Spleen (tissue), 11 donors: ENCODE data around the gene WNK2. TPM values are rescaled to one million over a fixed set of nuclear protein-coding genes. Genes with fewer than 3 reads are reported as not detected.

Experiments
- DNase-seq: peaks from one replicate; pipeline ENCODE4 v3.0.0-alpha.2; 2020
- H3K27ac ChIP-seq, 8 donors: fragments of 200-600 bp; sonication (generic) in 7 of 8; 1 replicate in 4 of 8; 2 replicates in 4 of 8; pipeline versions ENCODE4 v1.5.0 to v1.8.0; 2016 to 2021; ENCODE audit warnings: inconsistent platforms in 4 of 8, mild to moderate bottlenecking in 4 of 8, moderate library complexity in 1 of 8
- H3K27me3 ChIP-seq, 7 donors: fragments of 200-600 bp; sonication (generic) in 6 of 7; replicated peaks in 1 of 7; 1 replicate in 4 of 7; 2 replicates in 3 of 7; pipeline versions ENCODE4 v1.5.0 to v1.8.0; 2016 to 2021; ENCODE audit warnings: inconsistent platforms in 3 of 7, mild to moderate bottlenecking in 1 of 7
- H3K36me3 ChIP-seq, 6 donors: fragments of 200-600 bp; sonication (generic) in 5 of 6; 1 replicate in 4 of 6; 2 replicates in 2 of 6; pipeline versions ENCODE4 v1.5.0 to v1.8.0; 2016 to 2021; ENCODE audit warnings: inconsistent platforms in 2 of 6
- H3K4me1 ChIP-seq, 6 donors: fragments of 200-600 bp; sonication (generic) in 5 of 6; 1 replicate in 3 of 6; 2 replicates in 3 of 6; pipeline versions ENCODE4 v1.5.0 to v1.8.0; 2016 to 2021; ENCODE audit warnings: inconsistent platforms in 3 of 6
- H3K4me3 ChIP-seq, 8 donors: fragments of 200-600 bp; sonication (generic) in 7 of 8; 1 replicate in 4 of 8; 2 replicates in 4 of 8; pipeline versions ENCODE4 v1.5.0 to v1.8.0; 2016 to 2021; ENCODE audit warnings: inconsistent platforms in 4 of 8, mild to moderate bottlenecking in 4 of 8, moderate library complexity in 2 of 8
- H3K9me3 ChIP-seq, 8 donors: fragments of 200-600 bp; sonication (generic) in 7 of 8; 1 replicate in 4 of 8; 2 replicates in 4 of 8; pipeline versions ENCODE4 v1.5.0 to v1.8.0; 2016 to 2021; ENCODE audit warnings: inconsistent platforms in 4 of 8
- CTCF ChIP-seq, 11 experiments: fragments of 200-600 bp in 7 of 11; fragments of 450-650 bp in 4 of 11; sonication (generic) in 4 of 11; IDR thresholded peaks in 8 of 11; conservative IDR thresholded peaks in 3 of 11; 1 replicate in 7 of 11; 2 replicates in 4 of 11; pipeline versions ENCODE4 v1.4.0 to v1.8.0; 2016 to 2021; ENCODE audit warnings: antibody characterized with exemption in 11 of 11, inconsistent platforms in 4 of 11, mild to moderate bottlenecking in 1 of 11
- POLR2A ChIP-seq, 3 donors: fragments of 450-650 bp; IDR thresholded peaks; one replicate each; pipeline ENCODE4 v1.5.1; 2017; ENCODE audit warnings: antibody characterized with exemption in 3 of 3, mild to moderate bottlenecking in 1 of 3
- POLR2AphosphoS5 ChIP-seq, 3 donors: sonication (generic); formaldehyde crosslinking; IDR thresholded peaks; one replicate each; pipeline ENCODE4 v1.5.1; 2017; ENCODE audit warnings: antibody characterized with exemption in 3 of 3
- WGBS, 5 donors: extraction: QIAGEN DNeasy Blood & Tissue Kit in 3 of 5; methylation state at CpG; one replicate each; pipeline versions ENCODE4 v1.1.5 to v1.1.7; 2013 to 2018; 5-methylcytosine and 5-hydroxymethylcytosine counted together
- intact Hi-C: fragments of 100-400 bp; cut with DNase I; formaldehyde crosslinking; loops from one replicate; pipeline ENCODE4 v1.15.0; 2023; ENCODE audit warnings: low total_unique reads
- polyA plus RNA-seq, 3 donors: library from polyadenylated mRNA; stranded (reverse); fragments of 200-250 nt; gene quantifications; one replicate each; pipeline ENCODE4 v1.2.1, GENCODE V29; 2013
- total RNA-seq, 7 donors: library from RNA; depleted of rRNA in 3 of 7; stranded (reverse); fragments of >200 nt in 3 of 7; fragmentation: NEBNext Ultra II Directional in 4 of 7; extraction: Animal tissue kit (Norgen Biotek cat#: 25700) in 4 of 7; gene quantifications; one replicate each; pipeline versions ENCODE4 v1.1.0 to v1.2.1, GENCODE V29; 2016 to 2021
- donor health status: healthy with polysubstance abuse.
- donor health status: DM: no; HTN: no; CAD: no; lungs with moderate emphysema.
- donor health status: DM: no; HTN: no; CAD: no.
- donor health status: Bipolar disorder and iron deficiency.
- donor health status: healthy.
- donor health status: DM: no; HTN: no; CAD: no.
- donor health status: DM: yes; HTN: yes; CAD: no.

WNK2 gene
- total and polyA plus RNA-seq, 10 donors, result 1.8 to 20.0 (median 7.3) TPM

GRCh38 chr9:93245437-93245970, 61.6 kb downstream of the WNK2 start:
- Histone ChIP-seq H3K4me3 (no peak overlapping the region), H3K27me3 (no peaks in the 10 kb centered on the region), H3K27ac (no peak overlapping the region), H3K9me3 (no peaks in the 10 kb centered on the region), H3K4me1 (peaks cover 0 to 9% (median 0%) of the 10 kb centered on the region in 6 donors), H3K36me3 (peaks cover 0 to 4% (median 0%) of the 10 kb centered on the region in 6 donors)
- intact Hi-C loops, result no loop called here
- no peak for TF ChIP-seq POLR2AphosphoS5 (IDR thresholded peaks at IDR 0.05)
- TF ChIP-seq POLR2A (IDR thresholded peaks at IDR 0.05), result no peak
- TF ChIP-seq CTCF (IDR thresholded peaks at IDR 0.05 in 8 of 11, conservative IDR thresholded peaks at IDR 0.05 in 3 of 11), result no peak
- no peak for DNase-seq
- 81 to 94% (median 89%) methylated on average over 5 of the region's 5 CpGs for WGBS, 5 donors

GRCh38 chr9:93246111-93246510, 62.2 kb downstream of the WNK2 start:
- Histone ChIP-seq H3K27ac (no peak overlapping the region), H3K27me3 (no peaks in the 10 kb centered on the region), H3K9me3 (no peaks in the 10 kb centered on the region), H3K4me1 (peaks cover 0 to 9% (median 0%) of the 10 kb centered on the region in 6 donors), H3K36me3 (peaks cover 0 to 4% (median 0%) of the 10 kb centered on the region in 6 donors), H3K4me3 (no peak overlapping the region)
- TF ChIP-seq POLR2AphosphoS5 (IDR thresholded peaks at IDR 0.05) (no peak), POLR2A (IDR thresholded peaks at IDR 0.05) (no peak), CTCF (IDR thresholded peaks at IDR 0.05 in 8 of 11, conservative IDR thresholded peaks at IDR 0.05 in 3 of 11) (no peak)
- intact Hi-C loops, result no loop called here
- DNase-seq, result no peak
- WGBS, 5 donors, result 82 to 95% (median 93%) methylated on average over 14 of the region's 14 CpGs

GRCh38 chr9:93246526-93246925, 62.6 kb downstream of the WNK2 start:
- Histone ChIP-seq H3K27ac (no peak overlapping the region), H3K4me1 (peaks cover 0 to 9% (median 0%) of the 10 kb centered on the region in 6 donors), H3K9me3 (no peaks in the 10 kb centered on the region), H3K36me3 (peaks cover 0 to 4% (median 0%) of the 10 kb centered on the region in 6 donors), H3K27me3 (no peaks in the 10 kb centered on the region), H3K4me3 (no peak overlapping the region)
- intact Hi-C loops, result no loop called here
- 82 to 95% (median 93%) methylated on average over 7 of the region's 7 CpGs for WGBS, 5 donors
- TF ChIP-seq POLR2A (IDR thresholded peaks at IDR 0.05), result no peak
- TF ChIP-seq CTCF (IDR thresholded peaks at IDR 0.05 in 8 of 11, conservative IDR thresholded peaks at IDR 0.05 in 3 of 11), result no peak
- no peak for TF ChIP-seq POLR2AphosphoS5 (IDR thresholded peaks at IDR 0.05)
- no peak for DNase-seq

- no peaks in the 10 kb centered on the region for H3K9me3 ChIP-seq
- H3K4me3 ChIP-seq, result no peak overlapping the region
- no peak overlapping the region for H3K27ac ChIP-seq
- H3K27me3 ChIP-seq, result no peaks in the 10 kb centered on the region
- WGBS, 5 donors, result 89 to 97% (median 93%) methylated on average over 26 to 36 of the region's 36 CpGs
- TF ChIP-seq CTCF (IDR thresholded peaks at IDR 0.05 in 8 of 11, conservative IDR thresholded peaks at IDR 0.05 in 3 of 11) (no peak), POLR2AphosphoS5 (IDR thresholded peaks at IDR 0.05) (no peak), POLR2A (IDR thresholded peaks at IDR 0.05) (no peak)
- peaks cover 0 to 4% (median 0%) of the 10 kb centered on the region in 6 donors for H3K36me3 ChIP-seq
- DNase-seq, result no peak
- intact Hi-C loops, result no loop called here
- H3K4me1 ChIP-seq, result peaks cover 0 to 9% (median 0%) of the 10 kb centered on the region in 6 donors
These were observed 63.3 kb downstream of the WNK2 start for GRCh38 chr9:93247099-93247865.
